H1 (cell line): ENCODE data around the gene OR52R1. TPM values are rescaled to one million over a fixed set of nuclear protein-coding genes. Genes with fewer than 3 reads are reported as not detected.

Source experiments
- MAX ChIP-seq: IDR thresholded peaks from 2 replicates; pipeline ENCODE4 v1.6.1; 2012; ENCODE audit warnings: inconsistent platforms
- polyA plus RNA-seq, 7 experiments: library from polyadenylated mRNA; depleted of rRNA in 3 of 7; stranded (reverse) in 5 of 7; unstranded in 2 of 7; fragments of >200 nt in 5 of 7; fragments of 200-250 nt in 2 of 7; gene quantifications; 1 replicate in 5 of 7; 2 replicates in 1 of 7; 4 replicates in 1 of 7; pipeline versions ENCODE4 v1.2.1 to v1.2.3, GENCODE V29; 2011 to 2013; ENCODE audit warnings: missing spikeins in 2 of 7, mixed read lengths in 2 of 7
- total RNA-seq: library from RNA; stranded (reverse); fragmentation: NEBNext Ultra II Directional; extraction: Animal tissue kit (Norgen Biotek cat#: 25700); gene quantifications from 2 replicates; pipeline ENCODE4 v1.2.1, GENCODE V29; 2021

OR52R1 gene
- total and polyA plus RNA-seq, 2 of the 8 experiments (the other 6 are each of a cell fraction or from before 2014, with no cell fraction given): not detected

GRCh38 chr11:4825132-4825531 is 21.0 kb upstream of the OR52R1 start (continued):
- no peak for TF ChIP-seq MAX
- TF ChIP-seq, all 59 proteins: peak for 0
